Neural crest cell (in vitro differentiated cells): Measurements from ENCODE around the gene CDH13. TPM values are rescaled to one million over a fixed set of nuclear protein-coding genes. Genes with fewer than 3 reads are reported as not detected.

Experiments
- DNase-seq: peaks from one replicate; pipeline ENCODE4 v3.0.0; 2021; ENCODE audit warnings: low read depth, mixed read lengths, low spot score
- H3K27ac Mint-ChIP-seq: one replicate; pipeline ENCODE4 v1.8.0; 2021; ENCODE audit warnings: mild to moderate bottlenecking, mixed read lengths; ENCODE audit not compliant: unreplicated experiment
- H3K27me3 Mint-ChIP-seq: 2 replicates; pipeline ENCODE4 v1.8.0; 2021; ENCODE audit warnings: low read depth, mild to moderate bottlenecking, mixed read lengths
- H3K36me3 Mint-ChIP-seq: 2 replicates; pipeline ENCODE4 v1.8.0; 2021; ENCODE audit warnings: low read depth, mild to moderate bottlenecking, mixed read lengths
- H3K4me1 Mint-ChIP-seq: 2 replicates; pipeline ENCODE4 v1.8.0; 2021; ENCODE audit warnings: mixed read lengths
- H3K4me3 Mint-ChIP-seq: one replicate; pipeline ENCODE4 v1.8.0; 2021; ENCODE audit warnings: mild to moderate bottlenecking, mixed read lengths
- H3K9me3 Mint-ChIP-seq: 2 replicates; pipeline ENCODE4 v1.8.0; 2021; ENCODE audit warnings: mixed read lengths
- total RNA-seq: library from RNA; stranded (reverse); gene quantifications from 2 replicates; pipeline ENCODE4 v1.2.1, GENCODE V29; 2021
- TF ChIP-seq, protein P1 (sequence below): fragments of 200-600 bp; sonication (generic); conservative IDR thresholded peaks from 2 replicates; pipeline ENCODE4 v1.5.0; 2021; ENCODE audit warnings: antibody characterized with exemption, mild to moderate bottlenecking

The CDH13 gene
- total RNA-seq, 1 donor from 2014 or later, result 1.1 TPM

DNA sequence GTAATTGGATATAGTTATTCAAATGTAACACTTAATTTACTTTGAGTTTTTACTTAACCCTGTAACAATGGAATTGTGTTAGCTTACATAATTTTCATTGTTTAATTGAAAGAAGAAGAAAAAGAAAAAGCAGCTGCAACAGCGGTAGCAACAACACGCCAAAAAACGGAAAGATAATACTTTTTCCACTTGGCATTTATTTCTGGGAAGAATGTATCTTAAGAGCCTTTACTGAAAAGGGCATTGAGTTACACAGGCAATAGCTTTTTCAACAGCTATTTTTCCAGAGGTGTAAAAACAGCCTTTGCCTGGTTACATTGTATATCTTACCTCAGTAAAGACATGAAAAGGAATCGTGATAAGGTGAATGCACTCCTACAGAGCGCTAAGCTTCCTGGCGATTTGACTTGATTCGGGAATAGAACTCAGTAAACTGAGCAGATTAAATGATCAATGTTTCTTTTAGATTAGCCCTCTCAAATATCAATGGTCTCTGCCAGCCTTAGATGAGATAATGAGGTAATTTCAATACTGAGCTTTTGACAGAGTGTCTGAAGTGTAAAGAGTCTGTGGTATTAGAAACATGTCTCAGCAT is 311.3 kb downstream of the CDH13 start:
- Mint-ChIP-seq H3K4me3 (no peak overlapping the region), H3K36me3 (peaks cover 8% of the 10 kb centered on the region), H3K9me3 (peaks cover 13% of the 10 kb centered on the region), H3K27me3 (peaks cover 4% of the 10 kb centered on the region), H3K27ac (peak overlapping the region; percentile 12), H3K4me1 (peaks cover 4% of the 10 kb centered on the region)
- TF ChIP-seq, protein P1, sequence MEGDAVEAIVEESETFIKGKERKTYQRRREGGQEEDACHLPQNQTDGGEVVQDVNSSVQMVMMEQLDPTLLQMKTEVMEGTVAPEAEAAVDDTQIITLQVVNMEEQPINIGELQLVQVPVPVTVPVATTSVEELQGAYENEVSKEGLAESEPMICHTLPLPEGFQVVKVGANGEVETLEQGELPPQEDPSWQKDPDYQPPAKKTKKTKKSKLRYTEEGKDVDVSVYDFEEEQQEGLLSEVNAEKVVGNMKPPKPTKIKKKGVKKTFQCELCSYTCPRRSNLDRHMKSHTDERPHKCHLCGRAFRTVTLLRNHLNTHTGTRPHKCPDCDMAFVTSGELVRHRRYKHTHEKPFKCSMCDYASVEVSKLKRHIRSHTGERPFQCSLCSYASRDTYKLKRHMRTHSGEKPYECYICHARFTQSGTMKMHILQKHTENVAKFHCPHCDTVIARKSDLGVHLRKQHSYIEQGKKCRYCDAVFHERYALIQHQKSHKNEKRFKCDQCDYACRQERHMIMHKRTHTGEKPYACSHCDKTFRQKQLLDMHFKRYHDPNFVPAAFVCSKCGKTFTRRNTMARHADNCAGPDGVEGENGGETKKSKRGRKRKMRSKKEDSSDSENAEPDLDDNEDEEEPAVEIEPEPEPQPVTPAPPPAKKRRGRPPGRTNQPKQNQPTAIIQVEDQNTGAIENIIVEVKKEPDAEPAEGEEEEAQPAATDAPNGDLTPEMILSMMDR, result no peak
- no peak for DNase-seq

DNA sequence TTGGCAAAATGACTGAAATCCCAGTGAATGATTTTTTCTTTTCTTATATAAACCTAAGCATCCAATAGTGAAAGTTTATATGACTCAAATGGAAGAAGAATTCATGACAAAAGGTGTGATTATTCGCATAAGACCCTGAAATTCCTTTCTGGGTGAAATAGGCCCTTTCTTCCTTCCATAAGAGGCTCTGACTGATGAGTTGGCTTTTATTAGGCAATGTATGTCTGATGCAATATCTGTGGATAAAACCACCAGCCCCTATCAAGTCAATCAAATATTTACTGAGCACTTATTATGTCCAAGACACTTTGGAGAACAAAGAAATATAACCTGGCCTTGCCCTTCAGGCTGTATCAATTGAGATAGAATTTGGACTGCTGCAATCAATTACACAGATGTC is 316.6 kb downstream of the CDH13 start:
- Mint-ChIP-seq H3K4me3 (no peak overlapping the region), H3K36me3 (no peaks in the 10 kb centered on the region), H3K27ac (no peak overlapping the region), H3K9me3 (no peaks in the 10 kb centered on the region), H3K27me3 (peaks cover 4% of the 10 kb centered on the region), H3K4me1 (no peaks in the 10 kb centered on the region)
- no peak for DNase-seq
- TF ChIP-seq, protein P1, result no peak

DNA sequence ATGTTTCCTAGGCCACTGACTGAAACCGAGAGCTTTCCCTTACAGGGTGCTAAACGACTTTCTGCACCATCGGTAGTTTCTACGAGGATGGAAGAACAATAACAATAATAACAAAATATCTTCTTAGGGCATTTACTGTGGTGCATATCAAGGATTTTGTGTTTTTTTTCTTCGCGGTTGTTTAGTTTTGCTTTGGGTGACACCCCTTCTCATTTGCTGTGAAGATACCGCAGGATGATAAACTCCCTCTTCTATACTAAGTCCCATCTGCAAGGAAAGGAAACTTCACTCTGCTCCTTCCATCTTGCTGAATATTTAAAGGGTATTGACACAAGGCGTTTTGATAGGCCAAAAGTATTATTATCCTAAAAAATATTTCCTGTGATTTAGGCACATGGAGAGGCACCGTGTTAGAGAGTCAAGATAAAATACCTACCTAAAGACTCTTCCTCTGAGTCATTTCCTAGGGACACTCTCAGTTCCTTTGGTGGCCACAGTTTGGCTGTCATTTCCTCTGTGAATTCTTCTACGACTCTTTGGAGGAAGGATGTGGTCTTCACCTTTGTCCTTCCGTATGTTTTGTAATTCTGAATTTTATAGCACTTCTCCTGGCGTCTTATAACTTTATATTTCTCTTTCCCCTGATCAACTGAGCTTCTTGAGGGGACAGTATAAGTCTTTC is 318.8 kb downstream of the CDH13 start:
- H3K4me1 Mint-ChIP-seq, result no peaks in the 10 kb centered on the region
- peaks cover 4% of the 10 kb centered on the region for H3K27me3 Mint-ChIP-seq
- H3K36me3 Mint-ChIP-seq, result no peaks in the 10 kb centered on the region
- H3K27ac Mint-ChIP-seq, result no peak overlapping the region
- TF ChIP-seq, protein P1, result no peak
- H3K9me3 Mint-ChIP-seq, result no peaks in the 10 kb centered on the region
- no peak overlapping the region for H3K4me3 Mint-ChIP-seq
- DNase-seq, result no peak

DNA sequence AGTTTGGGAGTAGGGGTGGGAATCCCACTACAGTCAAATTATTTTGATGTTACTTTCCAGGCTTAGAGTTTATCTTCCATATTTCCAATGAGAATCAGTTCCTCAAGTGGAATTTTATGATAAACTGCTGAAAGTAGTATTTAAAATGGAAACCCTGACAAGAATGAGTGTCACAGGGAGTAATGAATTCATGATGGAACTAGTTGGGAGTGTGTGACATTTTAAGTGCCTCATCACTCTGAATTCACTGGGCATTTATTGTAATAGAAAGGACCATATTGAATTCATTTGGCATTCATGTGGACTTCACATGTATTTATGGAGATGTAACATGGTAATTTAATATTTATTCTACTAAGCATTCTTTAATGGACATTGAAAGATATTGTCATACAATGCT is 320.9 kb downstream of the CDH13 start:
- DNase-seq, result no peak
- no peak overlapping the region for H3K27ac Mint-ChIP-seq
- TF ChIP-seq, protein P1, result no peak
- H3K4me3 Mint-ChIP-seq, result no peak overlapping the region
- H3K4me1 Mint-ChIP-seq, result no peaks in the 10 kb centered on the region
- H3K9me3 Mint-ChIP-seq, result no peaks in the 10 kb centered on the region
- no peaks in the 10 kb centered on the region for H3K36me3 Mint-ChIP-seq
- no peaks in the 10 kb centered on the region for H3K27me3 Mint-ChIP-seq

DNA sequence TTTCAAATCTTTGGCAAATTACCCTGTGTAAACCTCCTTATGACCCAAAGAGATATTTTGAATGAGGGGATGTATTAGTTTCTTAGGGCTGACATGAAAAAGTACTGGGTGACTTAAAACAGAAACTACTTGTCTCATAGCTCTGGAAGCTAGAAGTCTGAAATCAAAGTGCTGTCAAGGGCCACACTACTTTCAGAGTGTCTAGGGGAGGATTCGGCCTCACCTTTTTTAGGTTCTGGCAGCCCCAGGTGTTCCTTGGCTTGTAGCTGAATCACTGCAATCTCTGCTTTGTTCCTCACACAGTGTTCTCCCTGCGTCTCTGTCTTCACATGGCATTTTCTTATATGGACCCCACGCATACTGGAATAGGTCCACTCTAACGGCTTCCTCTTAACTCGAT is 322.2 kb downstream of the CDH13 start:
- Mint-ChIP-seq H3K27ac (no peak overlapping the region), H3K36me3 (no peaks in the 10 kb centered on the region), H3K4me3 (no peak overlapping the region), H3K27me3 (no peaks in the 10 kb centered on the region), H3K9me3 (no peaks in the 10 kb centered on the region), H3K4me1 (no peaks in the 10 kb centered on the region)
- TF ChIP-seq, protein P1, result no peak
- DNase-seq, result no peak
